ENCODE results near the gene OSBP2.

OSBP2 gene

DNA sequence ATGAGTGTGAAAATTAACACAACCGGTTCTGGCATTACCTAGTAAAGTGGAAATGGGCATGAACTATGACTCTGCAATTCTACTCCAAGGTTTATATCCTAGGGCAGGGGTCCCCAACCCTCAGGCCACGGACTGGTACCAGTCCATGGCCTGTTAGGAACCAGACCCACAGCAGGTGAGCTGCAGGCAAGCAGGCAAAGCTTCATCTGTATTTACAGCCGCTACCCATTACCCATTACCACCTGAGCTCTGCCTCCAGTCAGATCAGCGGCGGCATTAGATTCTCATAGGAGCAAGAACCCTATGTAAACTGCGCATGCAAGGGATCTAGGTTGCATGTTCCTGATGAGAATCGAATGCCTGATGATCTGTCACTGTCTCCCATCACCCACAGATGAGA, 224.1 kb downstream of the OSBP2 start:
- TF ChIP-seq GATA2 (IDR thresholded peaks at IDR 0.05; ENCODE audit: low read depth, low read length): no peak
- no peak for TF ChIP-seq GATA3 (IDR thresholded peaks at IDR 0.05; ENCODE audit: low read depth, low read length)

DNA sequence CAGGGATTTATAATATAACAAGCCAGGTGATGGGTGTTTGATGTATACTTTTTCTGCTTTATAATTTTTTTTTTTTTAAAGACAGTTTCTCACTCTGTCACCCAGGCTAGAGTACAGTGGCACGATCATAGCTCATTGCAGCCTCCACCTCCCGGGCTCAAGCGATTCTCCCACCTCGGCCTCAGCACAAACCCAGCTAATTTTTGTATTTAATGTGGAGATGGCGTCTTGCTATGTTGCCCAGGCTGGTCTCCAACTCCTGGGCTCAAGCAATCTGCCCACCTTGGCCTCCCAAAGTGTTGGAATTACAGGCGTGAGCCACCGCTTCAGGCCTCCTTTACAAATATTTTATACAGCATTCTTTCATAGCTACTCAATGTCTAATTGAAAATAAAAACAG, 225.3 kb downstream of the OSBP2 start:
- TF ChIP-seq GATA2 (IDR thresholded peaks at IDR 0.05; ENCODE audit: low read depth, low read length) (no peak), GATA3 (IDR thresholded peaks at IDR 0.05; ENCODE audit: low read depth, low read length) (no peak)

DNA sequence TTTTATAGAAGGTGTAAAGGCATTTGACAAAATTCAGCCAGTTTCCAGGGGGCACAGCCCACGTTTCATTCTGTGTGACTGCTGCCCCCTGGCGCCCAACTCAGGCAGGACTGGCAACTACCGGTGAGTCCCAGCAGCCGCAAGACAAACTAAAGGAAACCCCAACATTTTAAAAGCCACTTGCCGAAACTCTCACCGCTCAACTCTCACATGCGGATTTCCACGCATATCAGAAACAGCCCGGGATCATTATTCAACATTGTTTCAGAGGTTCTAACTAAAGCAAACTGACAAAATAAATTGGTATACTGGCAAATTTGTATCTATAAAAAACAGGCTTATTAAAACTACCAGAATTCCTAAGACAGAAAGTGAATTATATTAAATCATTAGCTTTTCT, 225.7 kb downstream of the OSBP2 start:
- no peak for TF ChIP-seq GATA3 (IDR thresholded peaks at IDR 0.05; ENCODE audit: low read depth, low read length)
- no peak for TF ChIP-seq GATA2 (IDR thresholded peaks at IDR 0.05; ENCODE audit: low read depth, low read length)

DNA sequence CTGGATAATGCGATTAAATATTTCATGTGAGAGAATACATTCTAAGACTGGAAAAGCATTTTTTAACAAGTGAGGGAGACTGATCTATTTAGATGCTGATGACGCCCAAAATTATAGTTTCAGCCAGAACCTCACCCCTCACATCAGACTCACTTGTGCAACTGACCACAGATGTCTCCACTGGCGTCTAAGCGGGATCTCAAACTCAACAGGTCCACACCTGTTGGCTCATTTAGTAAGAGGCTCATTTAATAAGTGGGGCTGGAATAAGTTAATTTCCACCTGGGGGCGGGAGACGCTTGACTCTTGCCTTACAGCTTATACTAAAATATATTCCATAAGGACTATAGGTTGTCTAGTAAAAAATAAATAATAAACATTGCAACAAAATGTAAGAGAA, 226.4 kb downstream of the OSBP2 start:
- no peak for TF ChIP-seq GATA2 (IDR thresholded peaks at IDR 0.05; ENCODE audit: low read depth, low read length)
- TF ChIP-seq GATA3 (IDR thresholded peaks at IDR 0.05; ENCODE audit: low read depth, low read length): no peak

DNA sequence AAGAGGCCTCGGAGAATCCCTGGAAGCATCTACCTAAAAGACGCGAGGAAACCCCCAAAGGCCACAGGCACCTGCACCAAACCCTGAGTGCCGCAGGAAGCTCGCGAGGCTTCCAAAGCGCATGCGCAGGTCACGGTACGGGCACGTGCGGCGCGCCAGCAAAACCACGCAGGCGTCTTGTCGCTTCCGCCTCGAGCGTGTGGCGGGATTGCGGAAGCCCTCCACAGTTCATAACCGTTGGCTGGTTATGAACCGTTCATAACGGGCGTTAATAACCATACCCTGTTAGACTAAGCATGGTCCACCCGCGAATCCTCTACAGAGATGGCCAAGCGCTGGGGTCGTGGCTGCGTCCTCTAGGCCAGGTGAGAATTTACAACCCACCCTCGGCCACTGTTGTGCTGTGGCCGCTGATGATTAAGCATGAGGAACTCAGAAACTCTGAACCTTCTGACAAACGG, 227.5 kb downstream of the OSBP2 start:
- TF ChIP-seq GATA2 (IDR thresholded peaks at IDR 0.05; ENCODE audit: low read depth, low read length) (no peak), GATA3 (IDR thresholded peaks at IDR 0.05; ENCODE audit: low read depth, low read length) (no peak)

DNA sequence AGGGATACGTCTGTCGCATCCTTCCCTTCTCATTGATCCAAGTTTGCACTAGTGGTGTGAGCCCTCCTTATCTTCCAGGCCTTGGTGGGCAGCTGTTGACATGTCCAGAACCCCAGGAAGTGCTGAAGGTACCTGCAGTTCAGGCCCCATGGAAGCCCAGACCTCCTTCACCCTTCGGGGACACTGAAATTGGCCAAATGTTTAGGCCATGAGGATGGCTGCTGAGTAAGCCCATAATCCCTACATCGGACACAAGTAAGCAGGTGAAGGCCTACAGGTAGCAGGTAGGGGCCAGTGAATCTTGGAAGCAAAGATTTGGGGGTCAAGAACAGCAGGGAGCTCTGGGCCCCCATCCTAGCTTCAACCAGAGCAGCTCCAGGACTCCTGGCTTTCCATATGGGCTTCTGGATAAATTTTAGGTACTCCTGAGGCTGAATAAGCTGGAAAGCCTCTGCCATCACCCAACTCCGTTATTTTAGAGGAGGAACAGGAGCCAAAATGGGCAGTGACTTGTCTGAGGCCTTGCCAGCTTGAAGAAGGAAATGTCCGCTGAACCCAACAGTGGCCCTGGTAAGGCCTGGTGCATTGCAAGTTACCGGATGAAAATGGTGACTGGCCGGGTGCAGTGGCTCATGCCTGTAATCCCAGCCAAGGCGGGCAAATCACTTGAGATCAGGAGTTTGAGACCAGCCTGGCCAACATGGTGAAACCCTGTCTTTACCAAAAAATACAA, 228.7 kb downstream of the OSBP2 start:
- TF ChIP-seq GATA3 (IDR thresholded peaks at IDR 0.05; ENCODE audit: low read depth, low read length): no peak
- no peak for TF ChIP-seq GATA2 (IDR thresholded peaks at IDR 0.05; ENCODE audit: low read depth, low read length)

DNA sequence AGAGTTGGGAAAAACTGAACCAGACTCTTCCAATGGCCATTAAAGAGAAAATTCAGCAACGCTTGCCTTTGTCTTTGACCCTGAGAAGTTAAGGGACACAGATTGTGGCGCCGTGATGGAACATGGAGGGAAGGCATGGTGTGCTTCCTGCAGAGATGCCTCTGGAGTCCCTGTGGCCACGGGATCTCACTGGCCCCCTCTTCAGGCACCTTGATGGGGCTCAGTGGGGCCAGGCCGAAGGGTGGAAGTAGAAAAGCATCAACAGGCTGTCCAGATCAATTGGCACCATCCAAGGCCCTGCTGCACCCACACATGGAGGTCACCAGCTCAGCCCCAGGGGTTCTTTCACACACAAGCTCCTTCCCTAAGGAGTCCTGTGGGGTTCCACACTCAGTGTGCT, 231.0 kb downstream of the OSBP2 start:
- no peak for TF ChIP-seq GATA3 (IDR thresholded peaks at IDR 0.05; ENCODE audit: low read depth, low read length)
- no peak for TF ChIP-seq GATA2 (IDR thresholded peaks at IDR 0.05; ENCODE audit: low read depth, low read length)

DNA sequence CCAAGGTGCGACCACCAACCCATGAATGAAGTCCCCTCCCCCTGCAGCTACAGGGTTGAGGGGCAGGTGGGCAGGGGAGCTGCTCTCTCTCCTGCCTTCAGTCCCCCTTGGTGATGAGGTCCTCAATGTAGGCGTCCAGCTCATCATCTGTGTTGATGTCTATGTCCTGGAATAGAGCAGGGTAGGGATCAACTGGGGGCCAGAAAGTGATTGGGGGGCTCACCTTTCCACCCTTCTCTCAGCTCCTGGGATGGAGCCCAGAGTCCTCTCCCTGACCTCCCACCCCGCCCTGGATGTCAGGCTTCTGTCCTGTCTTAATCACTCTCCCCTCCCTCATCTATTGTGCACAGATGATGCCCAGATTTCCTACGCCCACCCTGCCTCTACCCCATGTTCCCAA, 232.0 kb downstream of the OSBP2 start:
- no peak for TF ChIP-seq GATA2 (IDR thresholded peaks at IDR 0.05; ENCODE audit: low read depth, low read length)
- TF ChIP-seq GATA3 (IDR thresholded peaks at IDR 0.05; ENCODE audit: low read depth, low read length): no peak

DNA sequence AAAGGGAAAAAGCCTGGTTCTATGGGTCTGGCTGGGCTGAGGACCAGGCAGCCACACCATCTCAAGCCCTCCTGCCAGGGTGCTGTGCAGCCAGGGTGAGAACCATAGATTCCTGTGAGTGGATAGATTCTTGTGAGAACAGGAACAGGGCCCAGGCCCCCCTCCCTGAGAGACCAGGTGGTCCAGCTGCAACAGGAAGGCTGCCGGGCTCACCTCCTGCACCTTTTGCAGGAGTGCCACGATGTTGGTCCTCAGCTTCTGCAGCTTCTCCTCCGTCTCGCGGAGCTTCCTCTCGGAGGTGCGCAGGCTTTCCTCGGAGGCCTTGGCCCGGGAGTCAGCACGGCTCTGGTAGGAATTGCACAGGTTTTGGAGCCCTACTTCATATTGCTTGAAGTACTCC, 233.1 kb downstream of the OSBP2 start:
- no peak for TF ChIP-seq GATA2 (IDR thresholded peaks at IDR 0.05; ENCODE audit: low read depth, low read length)

DNA sequence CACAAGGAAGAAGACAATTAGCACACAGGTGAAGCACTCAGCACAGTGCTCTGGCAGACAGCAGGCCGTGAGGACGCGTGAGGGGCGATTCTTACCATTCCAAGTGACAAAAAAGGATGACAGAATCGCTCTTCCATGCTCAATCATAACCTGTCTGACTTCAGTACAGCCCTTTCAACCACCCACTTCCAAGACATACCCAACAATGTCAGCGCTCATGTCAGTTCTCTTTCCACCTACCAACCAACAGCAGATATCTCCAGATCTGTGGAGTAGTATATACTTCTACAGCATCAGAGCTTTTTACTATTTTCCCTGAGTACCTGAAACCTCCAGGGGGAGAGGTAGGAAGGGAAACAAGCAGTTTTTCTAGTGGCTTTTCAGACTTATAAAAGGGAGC, 233.7 kb downstream of the OSBP2 start:
- TF ChIP-seq GATA3 (IDR thresholded peaks at IDR 0.05; ENCODE audit: low read depth, low read length) (no peak), GATA2 (IDR thresholded peaks at IDR 0.05; ENCODE audit: low read depth, low read length) (no peak)

DNA sequence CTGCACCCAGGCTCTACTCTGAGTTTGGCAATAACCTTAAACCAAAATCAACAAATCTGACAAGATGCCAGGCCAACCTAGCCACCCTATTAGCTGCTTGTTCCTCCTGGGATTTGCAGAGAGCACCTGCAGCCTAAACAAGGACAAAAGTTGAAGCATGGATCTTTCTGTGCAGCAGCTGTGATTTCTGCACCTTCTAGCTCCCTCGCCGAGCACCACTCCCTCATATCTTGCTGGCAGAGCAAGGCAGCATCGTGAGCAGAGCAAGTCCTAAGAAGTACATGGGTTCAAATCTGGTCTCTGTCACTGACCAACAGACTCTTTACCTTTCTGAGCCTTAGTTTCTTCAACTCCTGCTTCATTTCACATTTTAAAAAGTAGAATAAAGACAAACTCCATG, 235.6 kb downstream of the OSBP2 start:
- TF ChIP-seq GATA2 (IDR thresholded peaks at IDR 0.05; ENCODE audit: low read depth, low read length) (no peak), GATA3 (IDR thresholded peaks at IDR 0.05; ENCODE audit: low read depth, low read length) (no peak)

DNA sequence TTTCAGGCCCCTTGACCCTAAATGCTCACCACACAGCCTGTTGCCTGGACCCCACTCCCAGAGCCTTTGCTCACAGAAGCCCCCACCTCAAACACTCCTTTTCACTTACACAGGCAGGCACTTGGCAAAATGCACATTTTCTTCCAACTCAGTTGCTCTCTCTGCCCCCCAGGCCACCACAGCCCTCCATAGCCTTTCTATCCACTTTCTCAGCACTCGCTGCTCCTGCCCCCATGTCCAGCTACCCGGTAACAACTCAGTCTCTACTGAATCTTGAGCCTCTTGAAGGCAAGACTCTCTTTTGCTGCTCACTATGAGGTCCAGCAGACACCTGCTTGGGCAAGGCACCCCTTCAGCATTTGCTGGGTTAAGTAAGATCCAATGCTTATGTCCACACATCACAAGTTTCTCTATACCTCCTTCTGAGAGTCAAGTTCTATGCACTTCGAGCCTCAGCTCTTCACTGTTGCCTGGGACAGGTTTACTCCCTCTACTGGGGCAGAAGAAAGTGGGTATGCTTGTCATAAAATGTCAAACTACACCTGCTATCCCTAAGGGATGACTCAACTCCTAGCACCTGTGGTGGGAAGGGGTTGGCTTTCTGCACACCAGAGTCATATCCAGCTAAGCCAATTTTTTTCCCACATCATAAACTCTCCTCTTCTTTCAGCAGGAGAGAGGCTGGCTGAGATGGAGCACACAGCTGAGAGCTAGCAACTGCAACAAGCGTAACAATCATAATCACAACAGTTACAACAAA, 237.0 kb downstream of the OSBP2 start:
- TF ChIP-seq GATA3 (IDR thresholded peaks at IDR 0.05; ENCODE audit: low read depth, low read length): no peak
- TF ChIP-seq GATA2 (IDR thresholded peaks at IDR 0.05; ENCODE audit: low read depth, low read length): no peak

DNA sequence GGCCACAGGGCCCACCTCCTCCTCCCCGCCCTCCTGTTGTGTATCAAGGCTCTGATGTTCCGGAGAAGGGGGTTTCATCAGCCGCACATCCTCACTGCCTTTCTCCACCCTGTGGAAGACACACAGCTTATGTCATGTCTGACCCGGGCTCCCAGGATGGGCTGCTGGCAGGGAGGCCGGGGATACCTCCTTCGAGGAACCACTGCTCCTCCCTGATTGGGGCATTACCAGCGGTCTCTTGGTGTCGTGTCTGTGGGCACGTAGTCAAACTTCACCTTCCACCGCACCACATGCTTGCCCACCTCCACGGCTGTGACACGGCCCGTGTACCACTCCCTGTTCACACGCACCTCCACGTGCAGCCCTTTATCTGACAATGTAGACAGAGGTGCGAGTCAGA, 238.0 kb downstream of the OSBP2 start:
- TF ChIP-seq GATA2 (IDR thresholded peaks at IDR 0.05; ENCODE audit: low read depth, low read length) (no peak), GATA3 (IDR thresholded peaks at IDR 0.05; ENCODE audit: low read depth, low read length) (no peak)

DNA sequence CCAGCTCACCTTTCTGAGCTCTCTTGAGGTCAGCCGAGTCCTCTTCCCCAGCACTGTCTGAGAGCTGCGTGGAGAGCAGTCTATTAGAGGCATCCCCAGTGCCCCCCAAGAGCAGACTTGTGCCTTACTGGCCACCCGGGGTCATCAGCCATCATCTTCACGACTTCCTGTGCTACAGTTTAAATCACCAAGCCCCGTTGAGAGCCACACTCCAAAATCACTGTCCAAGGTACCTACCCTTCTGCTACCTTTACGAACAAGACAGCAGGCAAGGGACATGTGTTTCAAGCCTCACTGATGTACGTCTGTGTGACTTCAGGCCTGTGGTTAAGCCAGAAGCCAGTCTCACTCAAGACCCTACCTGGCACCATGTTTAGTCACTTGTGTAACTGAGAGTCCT, 238.8 kb downstream of the OSBP2 start:
- no peak for TF ChIP-seq GATA2 (IDR thresholded peaks at IDR 0.05; ENCODE audit: low read depth, low read length)
- no peak for TF ChIP-seq GATA3 (IDR thresholded peaks at IDR 0.05; ENCODE audit: low read depth, low read length)

DNA sequence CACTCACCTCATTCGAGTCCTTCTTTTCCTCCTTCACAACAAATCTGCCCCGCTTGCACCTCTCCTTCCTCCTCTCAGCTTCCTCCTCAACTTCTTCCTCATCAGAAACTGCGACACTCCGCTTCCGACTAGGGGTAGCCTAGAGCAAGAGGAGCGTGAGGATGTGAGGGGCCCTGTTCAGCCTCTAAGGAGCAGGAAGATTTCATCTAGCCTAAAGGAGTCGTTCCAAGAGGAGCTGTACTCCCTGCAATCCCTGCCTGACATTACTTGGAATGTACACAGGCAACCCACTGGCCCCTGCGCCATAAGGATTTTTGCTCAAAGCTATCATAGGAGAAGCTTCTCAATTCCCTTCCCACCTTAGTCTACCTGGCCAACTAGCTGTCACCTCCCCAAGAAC, 239.4 kb downstream of the OSBP2 start:
- no peak for TF ChIP-seq GATA2 (IDR thresholded peaks at IDR 0.05; ENCODE audit: low read depth, low read length)
- no peak for TF ChIP-seq GATA3 (IDR thresholded peaks at IDR 0.05; ENCODE audit: low read depth, low read length)
